CD4-positive, CD25-positive, alpha-beta regulatory T cell (primary cell): ENCODE measurements around the gene SLC1A7. TPM values are rescaled to one million over a fixed set of nuclear protein-coding genes. Genes with fewer than 3 reads are reported as not detected.

Experiments used
- ATAC-seq, 2 donors: fragments of 150-1000 bp; cut with Tn5 transposase; one replicate each; pipeline ENCODE4 v1.10.0; 2021; ENCODE audit warnings: low read depth in 2 of 2, moderate number of reproducible peaks in 2 of 2, moderate library complexity in 1 of 2
- DNase-seq, 3 donors: peaks; one replicate each; pipeline versions ENCODE4 v3.0.0 to v3.0.0-alpha.2; 2012 to 2022; ENCODE audit warnings: mixed read lengths in 1 of 3
- H3K27ac ChIP-seq: one replicate; pipeline ENCODE4 v1.7.0; 2013; ENCODE audit warnings: mild to moderate bottlenecking, low read length; ENCODE audit not compliant: insufficient read depth, poor library complexity, severe bottlenecking
- H3K27me3 ChIP-seq: one replicate; pipeline ENCODE4 v1.7.0; 2013; ENCODE audit warnings: low read length; ENCODE audit not compliant: control insufficient read depth, insufficient read depth
- H3K36me3 ChIP-seq: one replicate; pipeline ENCODE4 v1.7.0; 2013; ENCODE audit warnings: mild to moderate bottlenecking, low read length, moderate library complexity; ENCODE audit not compliant: control insufficient read depth, insufficient read depth
- H3K4me1 ChIP-seq: 2 replicates; pipeline ENCODE4 v1.7.0; 2013; ENCODE audit warnings: mild to moderate bottlenecking, low read length; ENCODE audit not compliant: insufficient read depth, control insufficient read depth, poor library complexity, severe bottlenecking
- H3K4me3 ChIP-seq: one replicate; pipeline ENCODE4 v1.7.0; 2013; ENCODE audit warnings: low read depth, mild to moderate bottlenecking, low read length, moderate library complexity
- H3K9me3 ChIP-seq, 2 experiments: 1 replicate in 1 of 2; 2 replicates in 1 of 2; pipeline ENCODE4 v1.7.0; 2013; ENCODE audit warnings: low read length in 2 of 2, mild to moderate bottlenecking in 1 of 2, moderate library complexity in 1 of 2; ENCODE audit not compliant: control insufficient read depth in 2 of 2
- H3K27ac Mint-ChIP-seq, 3 donors: one replicate each; pipeline ENCODE4 v1.8.0; 2020 to 2022; ENCODE audit warnings: mild to moderate bottlenecking in 3 of 3, mixed read lengths in 3 of 3, moderate library complexity in 2 of 3
- H3K27me3 Mint-ChIP-seq: one replicate; pipeline ENCODE4 v1.8.0; 2022; ENCODE audit warnings: mild to moderate bottlenecking, mixed read lengths
- H3K36me3 Mint-ChIP-seq: one replicate; pipeline ENCODE4 v1.8.0; 2020; ENCODE audit warnings: mixed read lengths
- H3K4me1 Mint-ChIP-seq, 4 donors: one replicate each; pipeline ENCODE4 v1.8.0; 2020 to 2022; ENCODE audit warnings: mixed read lengths in 4 of 4, mild to moderate bottlenecking in 1 of 4
- H3K4me3 Mint-ChIP-seq, 4 donors: one replicate each; pipeline ENCODE4 v1.8.0; 2020 to 2022; ENCODE audit warnings: mild to moderate bottlenecking in 4 of 4, mixed read lengths in 4 of 4, moderate library complexity in 3 of 4
- H3K9me3 Mint-ChIP-seq, 7 donors: one replicate each; pipeline ENCODE4 v1.8.0; 2020 to 2022; ENCODE audit warnings: mixed read lengths in 7 of 7, mild to moderate bottlenecking in 3 of 7, moderate library complexity in 2 of 7
- polyA plus RNA-seq, 4 donors: library from polyadenylated mRNA; unstranded; fragments of 300-500 nt; fragmentation: Illumina TruSeq; gene quantifications; one replicate each; pipeline ENCODE4 v1.2.3, GENCODE V29; 2021
- total RNA-seq: library from RNA; stranded (reverse); gene quantifications from one replicate; pipeline ENCODE4 v1.2.3, GENCODE V29; 2022

Gene SLC1A7
- total and polyA plus RNA-seq, 5 donors from 2014 or later: not detected

- H3K36me3 Mint-ChIP-seq: no peaks in the 10 kb centered on the region
- no peaks in the 10 kb centered on the region for H3K27me3 ChIP-seq
- H3K27ac Mint-ChIP-seq: no peak overlapping the region
- ATAC-seq: no peak
- no peaks in the 10 kb centered on the region for H3K9me3 ChIP-seq
- no peaks in the 10 kb centered on the region for H3K27me3 Mint-ChIP-seq
- H3K4me3 ChIP-seq: no peak overlapping the region
- DNase-seq: no peak
- no peaks in the 10 kb centered on the region for H3K4me1 ChIP-seq
- no peak overlapping the region for H3K27ac ChIP-seq
- no peaks in the 10 kb centered on the region for H3K4me1 Mint-ChIP-seq
- H3K4me3 Mint-ChIP-seq: no peak overlapping the region
- no peaks in the 10 kb centered on the region for H3K9me3 Mint-ChIP-seq
- no peaks in the 10 kb centered on the region for H3K36me3 ChIP-seq
These were observed 66.3 kb downstream of the SLC1A7 start for GRCh38 chr1:53076165-53076564.

GRCh38 chr1:53075761-53076163 lies 66.7 kb downstream of the SLC1A7 start:
- Mint-ChIP-seq H3K36me3 (no peaks in the 10 kb centered on the region), H3K4me3 (no peak overlapping the region), H3K4me1 (no peaks in the 10 kb centered on the region), H3K27me3 (no peaks in the 10 kb centered on the region), H3K27ac (no peak overlapping the region), H3K9me3 (no peaks in the 10 kb centered on the region)
- Histone ChIP-seq H3K9me3 (no peaks in the 10 kb centered on the region), H3K4me1 (no peaks in the 10 kb centered on the region), H3K4me3 (no peak overlapping the region), H3K36me3 (no peaks in the 10 kb centered on the region), H3K27me3 (no peaks in the 10 kb centered on the region), H3K27ac (no peak overlapping the region)
- ATAC-seq (no peak), DNase-seq (no peak)

GRCh38 chr1:53075206-53075605 lies 67.2 kb downstream of the SLC1A7 start:
- no peak for ATAC-seq
- Mint-ChIP-seq H3K9me3 (no peaks in the 10 kb centered on the region), H3K36me3 (no peaks in the 10 kb centered on the region), H3K27ac (no peak overlapping the region), H3K27me3 (no peaks in the 10 kb centered on the region), H3K4me1 (no peaks in the 10 kb centered on the region), H3K4me3 (no peak overlapping the region)
- no peak overlapping the region for H3K4me3 ChIP-seq
- DNase-seq: no peak
- H3K4me1 ChIP-seq: no peaks in the 10 kb centered on the region
- no peaks in the 10 kb centered on the region for H3K27me3 ChIP-seq
- H3K9me3 ChIP-seq: no peaks in the 10 kb centered on the region
- H3K36me3 ChIP-seq: no peaks in the 10 kb centered on the region
- H3K27ac ChIP-seq: no peak overlapping the region

- no peak overlapping the region for H3K4me3 ChIP-seq
- H3K27me3 ChIP-seq: no peaks in the 10 kb centered on the region
- no peaks in the 10 kb centered on the region for H3K36me3 ChIP-seq
- ATAC-seq: no peak
- no peak overlapping the region for H3K27ac ChIP-seq
- no peak overlapping the region for H3K4me3 Mint-ChIP-seq
- no peaks in the 10 kb centered on the region for H3K4me1 Mint-ChIP-seq
- no peaks in the 10 kb centered on the region for H3K36me3 Mint-ChIP-seq
- H3K27ac Mint-ChIP-seq: peak overlapping the region in 1 of 3 donors; percentile 80
- no peaks in the 10 kb centered on the region for H3K4me1 ChIP-seq
- no peaks in the 10 kb centered on the region for H3K9me3 ChIP-seq
- no peaks in the 10 kb centered on the region for H3K9me3 Mint-ChIP-seq
- no peaks in the 10 kb centered on the region for H3K27me3 Mint-ChIP-seq
- no peak for DNase-seq
These were observed 67.9 kb downstream of the SLC1A7 start for GRCh38 chr1:53074313-53075154.

- Histone ChIP-seq H3K9me3 (no peaks in the 10 kb centered on the region), H3K4me3 (no peak overlapping the region), H3K27ac (no peak overlapping the region), H3K27me3 (no peaks in the 10 kb centered on the region), H3K4me1 (no peaks in the 10 kb centered on the region), H3K36me3 (no peaks in the 10 kb centered on the region)
- Mint-ChIP-seq H3K27ac (no peak overlapping the region), H3K36me3 (no peaks in the 10 kb centered on the region), H3K27me3 (no peaks in the 10 kb centered on the region), H3K4me3 (no peak overlapping the region), H3K9me3 (no peaks in the 10 kb centered on the region), H3K4me1 (no peaks in the 10 kb centered on the region)
- DNase-seq (no peak), ATAC-seq (no peak)
These were observed 68.5 kb downstream of the SLC1A7 start for GRCh38 chr1:53073868-53074311.

GRCh38 chr1:53073287-53073686 lies 69.2 kb downstream of the SLC1A7 start:
- H3K27ac Mint-ChIP-seq: no peak overlapping the region
- Histone ChIP-seq H3K27ac (no peak overlapping the region), H3K27me3 (no peaks in the 10 kb centered on the region), H3K9me3 (no peaks in the 10 kb centered on the region), H3K4me1 (no peaks in the 10 kb centered on the region), H3K36me3 (no peaks in the 10 kb centered on the region), H3K4me3 (no peak overlapping the region)
- no peaks in the 10 kb centered on the region for H3K4me1 Mint-ChIP-seq
- no peaks in the 10 kb centered on the region for H3K36me3 Mint-ChIP-seq
- no peaks in the 10 kb centered on the region for H3K27me3 Mint-ChIP-seq
- ATAC-seq (no peak), DNase-seq (no peak)
- no peak overlapping the region for H3K4me3 Mint-ChIP-seq
- no peaks in the 10 kb centered on the region for H3K9me3 Mint-ChIP-seq

- no peaks in the 10 kb centered on the region for H3K4me1 Mint-ChIP-seq
- ATAC-seq: no peak
- Histone ChIP-seq H3K4me3 (no peak overlapping the region), H3K27me3 (no peaks in the 10 kb centered on the region), H3K4me1 (no peaks in the 10 kb centered on the region), H3K27ac (no peak overlapping the region), H3K36me3 (no peaks in the 10 kb centered on the region), H3K9me3 (no peaks in the 10 kb centered on the region)
- H3K9me3 Mint-ChIP-seq: no peaks in the 10 kb centered on the region
- no peak overlapping the region for H3K27ac Mint-ChIP-seq
- H3K27me3 Mint-ChIP-seq: peaks cover 1% of the 10 kb centered on the region
- no peak for DNase-seq
- H3K4me3 Mint-ChIP-seq: no peak overlapping the region
- no peaks in the 10 kb centered on the region for H3K36me3 Mint-ChIP-seq
These were observed 70.5 kb downstream of the SLC1A7 start for GRCh38 chr1:53071915-53072314.
